ENCODE results near the gene C21orf58. TPM values are rescaled to one million over a fixed set of nuclear protein-coding genes. Genes with fewer than 3 reads are reported as not detected.

Gene C21orf58
- total RNA-seq, 4 donors from 2014 or later, result 0.13 to 2.8 (median 1.2) TPM

GRCh38 chr21:46255758-46256337 lies 67.8 kb downstream of the C21orf58 start:
- TF ChIP-seq POLR2AphosphoS5 (IDR thresholded peaks at IDR 0.05), result no peak
- TF ChIP-seq EP300 (IDR thresholded peaks at IDR 0.05), result no peak
- no peak for TF ChIP-seq CTCF (IDR thresholded peaks at IDR 0.05)
- TF ChIP-seq POLR2A (IDR thresholded peaks at IDR 0.05), result no peak
- H3K27me3 ChIP-seq, result no peaks in the 10 kb centered on the region
- H3K36me3 ChIP-seq, result peaks cover 0 to 100% of the 10 kb centered on the region in 2 donors
- no peak for ATAC-seq
- H3K4me3 ChIP-seq, result no peak overlapping the region
- WGBS, 2 donors (ENCODE audit: low coverage in 1 of 2), result 85% methylated on average over 2 of the region's 6 CpGs; no CpG with 5 or more reads in 1 of the 2 donors
- no peaks in the 10 kb centered on the region for H3K9me3 ChIP-seq
- no peaks in the 10 kb centered on the region for H3K4me1 ChIP-seq
- no peak overlapping the region for H3K27ac ChIP-seq

- Histone ChIP-seq H3K4me1 (no peaks in the 10 kb centered on the region), H3K36me3 (peaks cover 0 to 100% of the 10 kb centered on the region in 2 donors), H3K27me3 (no peaks in the 10 kb centered on the region), H3K4me3 (no peak overlapping the region), H3K9me3 (no peaks in the 10 kb centered on the region), H3K27ac (no peak overlapping the region)
- ATAC-seq, result no peak
- WGBS, 2 donors (ENCODE audit: low coverage in 1 of 2), result 88% methylated on average over 8 of the region's 11 CpGs; no CpG with 5 or more reads in 1 of the 2 donors
- no peak for TF ChIP-seq CTCF (IDR thresholded peaks at IDR 0.05)
These were observed 68.5 kb downstream of the C21orf58 start for GRCh38 chr21:46255166-46255565.

- Histone ChIP-seq H3K4me1 (no peaks in the 10 kb centered on the region), H3K27me3 (no peaks in the 10 kb centered on the region), H3K9me3 (no peaks in the 10 kb centered on the region), H3K36me3 (peaks cover 0 to 100% of the 10 kb centered on the region in 2 donors), H3K27ac (no peak overlapping the region), H3K4me3 (no peak overlapping the region)
- 72 to 87% methylated on average over 8 of the region's 12 CpGs for WGBS, 2 donors (ENCODE audit: low coverage in 1 of 2)
- no peak for ATAC-seq
- no peak for TF ChIP-seq POLR2AphosphoS5 (IDR thresholded peaks at IDR 0.05)
- TF ChIP-seq EP300 (IDR thresholded peaks at IDR 0.05), result no peak
- no peak for TF ChIP-seq CTCF (IDR thresholded peaks at IDR 0.05)
- no peak for TF ChIP-seq POLR2A (IDR thresholded peaks at IDR 0.05)
These were observed 69.3 kb downstream of the C21orf58 start for GRCh38 chr21:46254208-46254975.

DNA sequence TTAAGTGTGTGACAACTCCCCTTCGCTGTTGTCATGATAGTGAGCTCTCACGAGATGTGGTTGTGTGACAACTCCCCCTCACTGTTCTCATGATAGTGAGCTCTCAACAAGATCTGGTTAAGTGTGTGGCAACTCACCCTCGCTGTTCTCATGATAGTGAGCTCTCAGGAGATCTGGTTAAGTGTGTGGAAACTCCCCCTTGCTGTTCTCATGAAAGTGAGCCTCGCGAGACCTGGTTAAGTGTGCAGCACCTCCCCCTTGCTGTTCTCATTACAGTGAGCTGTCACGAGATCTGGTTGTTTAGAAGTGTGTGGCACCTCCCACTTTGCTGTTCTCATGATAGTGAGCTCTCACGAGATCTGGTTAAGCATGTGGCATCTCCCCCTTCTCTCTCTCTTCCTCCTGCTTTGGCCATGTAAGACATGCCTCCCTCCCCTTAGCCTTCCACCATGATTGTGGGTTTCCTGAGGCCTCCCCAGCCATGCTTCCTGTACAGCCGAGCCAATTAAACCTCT lies 70.0 kb downstream of the C21orf58 start:
- Histone ChIP-seq H3K4me1 (no peaks in the 10 kb centered on the region), H3K4me3 (no peak overlapping the region), H3K27me3 (no peaks in the 10 kb centered on the region), H3K9me3 (no peaks in the 10 kb centered on the region), H3K36me3 (peaks cover 0 to 100% of the 10 kb centered on the region in 2 donors), H3K27ac (no peak overlapping the region)
- WGBS, 2 donors (ENCODE audit: low coverage in 1 of 2), result 60 to 83% methylated on average over 3 to 6 of the region's 8 CpGs
- TF ChIP-seq EP300 (IDR thresholded peaks at IDR 0.05) (no peak), POLR2A (IDR thresholded peaks at IDR 0.05) (no peak), CTCF (IDR thresholded peaks at IDR 0.05) (no peak), POLR2AphosphoS5 (IDR thresholded peaks at IDR 0.05) (no peak)
- no peak for ATAC-seq

GRCh38 chr21:46252840-46253239 lies 70.8 kb downstream of the C21orf58 start:
- H3K4me3 ChIP-seq, result no peak overlapping the region
- no peaks in the 10 kb centered on the region for H3K27me3 ChIP-seq
- no peaks in the 10 kb centered on the region for H3K9me3 ChIP-seq
- H3K4me1 ChIP-seq, result no peaks in the 10 kb centered on the region
- peaks cover 0 to 100% of the 10 kb centered on the region in 2 donors for H3K36me3 ChIP-seq
- 82 to 87% methylated on average over 3 to 4 of the region's 4 CpGs for WGBS, 2 donors (ENCODE audit: low coverage in 1 of 2)
- TF ChIP-seq POLR2A (IDR thresholded peaks at IDR 0.05), result no peak
- TF ChIP-seq CTCF (IDR thresholded peaks at IDR 0.05), result no peak
- ATAC-seq, result no peak
- H3K27ac ChIP-seq, result no peak overlapping the region
